Fibroblast of the aortic adventitia (primary cell): ENCODE results near the gene SLC43A1. TPM values are rescaled to one million over a fixed set of nuclear protein-coding genes. Genes with fewer than 3 reads are reported as not detected.

Source experiments
- DNase-seq: peaks from one replicate; pipeline ENCODE4 v3.0.0-alpha.2; 2010; ENCODE audit warnings: low read depth
- H3K4me3 ChIP-seq: 2 replicates; pipeline ENCODE4 v1.5.1; 2011; ENCODE audit warnings: low read depth, mild to moderate bottlenecking, control low read depth, low read length, moderate library complexity
- CTCF ChIP-seq: IDR thresholded peaks from 2 replicates; pipeline ENCODE4 v1.5.1; 2011; ENCODE audit warnings: mild to moderate bottlenecking, low read length, control low read depth, inconsistent platforms; ENCODE audit not compliant: insufficient read depth
- total RNA-seq: library from RNA; depleted of rRNA; stranded (reverse); fragments of >200 nt; gene quantifications from 2 replicates; pipeline ENCODE4 v1.2.3, GENCODE V29; 2012; ENCODE audit warnings: low replicate concordance

Gene SLC43A1
- total RNA-seq: 11.4 and 15.3 TPM in 2 replicates

- no peak for TF ChIP-seq CTCF
- peak; percentile 62 for DNase-seq
- H3K4me3 ChIP-seq: peak within 1 kb of the TSS; percentile 85
Measured at GRCh38 chr11:57515332-57516060, at the start of gene SLC43A1. Gene SLC43A1, minus strand, starts transcription at chr11:57515702. Its CDS starts 1,591 bp downstream, at chr11:57514111.

GRCh38 chr11:57562596-57562995 is 47.1 kb upstream of the SLC43A1 start:
- no peak for TF ChIP-seq CTCF
- no peak overlapping the region for H3K4me3 ChIP-seq

GRCh38 chr11:57560146-57560545 is 44.6 kb upstream of the SLC43A1 start:
- no peak overlapping the region for H3K4me3 ChIP-seq
- no peak for DNase-seq
- no peak for TF ChIP-seq CTCF

More at GRCh38 chr11:57562596-57562995, 47.1 kb upstream of the SLC43A1 start:
- DNase-seq: no peak

- DNase-seq: no peak
- TF ChIP-seq CTCF: no peak
- no peak overlapping the region for H3K4me3 ChIP-seq
Measured at GRCh38 chr11:57556041-57556440, 40.5 kb upstream of the SLC43A1 start.

- DNase-seq: no peak
- no peak overlapping the region for H3K4me3 ChIP-seq
- no peak for TF ChIP-seq CTCF
Measured at GRCh38 chr11:57555393-57555792, 39.9 kb upstream of the SLC43A1 start.

- DNase-seq: no peak
- H3K4me3 ChIP-seq: no peak overlapping the region
- no peak for TF ChIP-seq CTCF
Measured at GRCh38 chr11:57552479-57552878, 37.0 kb upstream of the SLC43A1 start.
